NCI-H524 treated with DMSO at 0.1 percent for 48 hours (cell line): Measurements from ENCODE around the gene ZCCHC9.
"Not testable (repeated sequence)": the region's sequence is repeated elsewhere in the genome, so short reads cannot be mapped to it uniquely, and the experiment has no call there.

Source experiments
- DNase-seq: peaks from one replicate; lab custom pipeline; 2025; lab: John Stamatoyannopoulos, UW

The ZCCHC9 gene, protein sequence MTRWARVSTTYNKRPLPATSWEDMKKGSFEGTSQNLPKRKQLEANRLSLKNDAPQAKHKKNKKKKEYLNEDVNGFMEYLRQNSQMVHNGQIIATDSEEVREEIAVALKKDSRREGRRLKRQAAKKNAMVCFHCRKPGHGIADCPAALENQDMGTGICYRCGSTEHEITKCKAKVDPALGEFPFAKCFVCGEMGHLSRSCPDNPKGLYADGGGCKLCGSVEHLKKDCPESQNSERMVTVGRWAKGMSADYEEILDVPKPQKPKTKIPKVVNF

DNA sequence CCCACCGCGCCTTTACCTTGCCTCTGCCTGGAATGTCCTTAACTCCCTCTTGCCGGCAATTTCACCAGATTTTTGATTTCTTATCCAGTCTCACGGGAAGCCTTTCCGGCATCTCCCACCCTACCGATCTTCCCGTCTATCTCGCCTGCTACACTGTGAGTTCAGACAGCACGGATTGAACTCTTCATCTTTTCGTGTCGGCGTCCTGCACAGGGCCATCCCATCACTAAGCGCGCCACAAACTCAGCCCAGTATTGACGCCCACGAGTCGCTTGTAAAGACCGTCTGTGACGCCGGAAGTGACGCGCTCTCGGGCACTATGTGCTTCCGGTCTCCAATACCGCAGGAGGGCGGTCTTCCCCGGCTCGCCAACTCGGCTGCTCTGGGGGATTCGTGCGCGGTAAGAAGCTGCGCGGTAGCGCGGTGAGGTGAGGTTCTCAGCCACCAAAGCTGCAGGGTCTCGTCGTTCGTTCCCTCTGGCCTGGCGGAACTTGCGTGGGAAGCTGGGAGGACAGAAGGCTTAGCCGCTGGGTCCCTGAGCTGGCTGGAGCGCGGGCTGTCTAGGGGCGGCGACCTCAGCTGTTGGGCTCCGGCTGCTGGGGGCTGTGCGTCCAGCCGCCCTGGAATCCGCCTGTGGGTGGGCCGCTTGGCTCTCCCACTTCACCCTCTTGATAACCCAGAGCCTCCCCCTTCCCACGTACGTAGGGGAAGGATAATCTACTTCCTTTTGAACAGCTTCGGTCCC, at the start of gene ZCCHC9:
ZCCHC9 (plus strand) TSS at position 317 of the 745 bp plus-strand sequence. CDS start 3,171 bp downstream, outside the sequence.
- peak; percentile 53 for DNase-seq

DNA sequence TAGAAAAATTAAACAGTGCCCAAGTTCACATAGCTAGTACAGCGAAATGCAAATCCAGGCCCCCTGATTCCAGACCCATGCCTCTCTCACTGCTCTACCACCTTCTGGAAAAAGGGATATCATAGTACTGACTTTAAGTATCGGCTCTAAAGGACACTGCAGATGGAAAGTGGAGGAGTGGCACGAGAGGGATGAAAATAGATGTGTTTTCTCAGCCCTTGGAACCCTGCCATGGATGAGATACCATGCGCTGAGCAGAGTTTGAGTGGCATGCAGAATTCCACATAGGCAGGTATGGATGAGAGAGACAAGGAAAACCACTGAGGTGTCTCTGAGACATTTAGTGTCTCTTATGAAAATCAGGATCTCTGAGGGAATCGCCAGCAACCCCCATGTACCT, 49.5 kb upstream of the ZCCHC9 start:
- DNase-seq = no peak

DNA sequence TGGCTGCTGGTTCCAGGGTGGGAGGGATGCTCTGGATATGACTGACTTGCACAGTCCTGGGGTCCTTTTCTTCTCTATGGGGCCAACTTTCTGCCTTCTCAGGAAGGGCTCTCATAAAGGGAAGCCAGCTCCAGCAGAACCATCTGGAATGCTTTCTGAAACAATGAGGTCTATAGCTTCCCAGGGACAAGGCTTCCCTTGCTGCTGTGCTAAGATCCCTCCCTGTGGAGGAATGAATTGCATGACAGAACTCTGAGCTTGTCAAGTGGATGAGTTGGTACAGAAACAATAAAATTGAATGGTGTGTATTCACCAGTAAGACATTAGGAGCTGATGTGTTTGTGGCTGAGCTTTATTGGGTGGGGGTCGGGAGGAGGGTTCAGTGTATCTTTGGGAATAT, 48.5 kb upstream of the ZCCHC9 start:
- no peak for DNase-seq

DNA sequence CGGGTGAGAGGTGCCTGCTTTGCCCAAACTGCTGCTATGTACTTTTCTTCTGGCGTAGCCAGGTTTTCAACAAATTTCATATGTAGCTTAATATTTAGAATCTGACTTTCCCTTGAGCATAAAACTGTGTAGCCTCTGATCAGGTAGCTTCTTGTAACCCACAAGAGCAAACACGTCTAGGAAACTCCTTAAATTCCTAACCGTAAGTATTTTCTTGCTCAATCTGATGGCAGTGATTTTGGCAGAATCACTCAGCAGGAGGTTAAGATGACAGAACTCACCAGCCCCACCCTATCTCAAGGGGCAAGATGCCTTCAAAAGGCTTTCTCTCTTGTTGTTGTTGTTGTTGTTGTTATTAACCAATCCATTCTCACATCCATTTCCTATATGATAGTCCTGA, 47.5 kb upstream of the ZCCHC9 start:
- DNase-seq = no peak

DNA sequence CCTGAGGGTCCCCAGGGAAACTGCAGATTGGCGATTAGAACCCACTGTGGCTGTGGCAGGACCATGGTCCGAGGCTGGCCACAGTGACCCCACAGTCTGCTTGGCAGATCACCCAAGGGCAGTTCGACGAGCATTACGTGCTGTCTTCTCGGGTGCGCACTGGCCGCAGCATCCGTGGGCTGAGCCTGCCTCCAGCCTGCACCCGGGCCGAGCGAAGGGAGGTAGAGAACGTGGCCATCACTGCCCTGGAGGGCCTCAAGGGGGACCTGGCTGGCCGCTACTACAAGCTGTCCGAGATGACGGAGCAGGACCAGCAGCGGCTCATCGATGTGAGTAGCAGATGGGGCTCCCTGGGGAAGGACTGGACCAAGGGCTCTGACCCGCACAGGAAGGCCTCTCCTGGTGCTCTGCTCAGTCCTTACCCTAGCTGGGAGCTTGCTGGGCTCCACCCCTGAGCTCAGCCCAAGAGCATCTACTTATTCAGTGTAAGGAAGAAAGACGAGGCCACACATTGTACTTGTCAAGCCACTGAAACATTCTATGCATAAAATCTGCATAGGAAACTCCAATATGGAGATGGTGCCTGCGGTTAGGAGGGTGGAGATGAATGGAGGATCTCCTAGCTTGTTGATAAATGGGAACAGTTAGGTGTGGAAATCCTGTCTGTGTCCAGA, 46.4 kb upstream of the ZCCHC9 start:
- no peak for DNase-seq

DNA sequence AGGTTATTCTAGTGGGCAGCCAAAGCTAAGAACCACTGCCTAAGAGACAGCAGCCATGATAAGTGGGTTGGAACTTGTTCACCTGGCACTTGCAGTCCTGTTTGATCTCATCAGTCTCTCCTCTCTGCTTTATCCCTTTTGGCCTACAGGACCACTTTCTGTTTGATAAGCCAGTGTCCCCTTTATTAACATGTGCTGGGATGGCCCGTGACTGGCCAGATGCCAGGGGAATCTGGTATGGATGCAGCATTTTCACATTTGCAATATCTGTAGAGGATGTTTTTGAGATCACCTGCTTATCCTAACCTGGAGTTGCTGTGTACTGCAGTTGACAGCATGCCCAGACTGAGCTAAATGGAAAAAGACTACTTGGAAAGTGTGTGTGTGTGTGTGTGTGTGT, 44.6 kb upstream of the ZCCHC9 start:
- DNase-seq = no peak

DNA sequence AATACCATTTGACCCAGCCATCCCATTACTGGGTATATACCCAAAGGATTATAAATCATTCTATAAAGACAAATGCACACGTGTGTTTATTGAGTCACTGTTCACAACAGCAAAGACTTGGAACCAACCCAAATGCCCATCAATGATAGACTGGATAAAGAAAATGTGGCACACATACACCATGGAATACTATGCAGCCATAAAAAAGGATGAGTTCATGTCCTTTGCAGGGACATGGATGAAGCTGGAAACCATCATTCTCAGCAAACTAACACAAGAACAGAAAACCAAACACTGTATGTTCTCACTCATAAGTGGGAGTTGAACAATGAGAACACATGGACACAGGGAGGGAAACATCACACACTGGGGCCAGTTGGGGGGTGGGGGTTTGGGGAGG, 38.6 kb upstream of the ZCCHC9 start:
- not testable (repeated sequence) for DNase-seq

DNA sequence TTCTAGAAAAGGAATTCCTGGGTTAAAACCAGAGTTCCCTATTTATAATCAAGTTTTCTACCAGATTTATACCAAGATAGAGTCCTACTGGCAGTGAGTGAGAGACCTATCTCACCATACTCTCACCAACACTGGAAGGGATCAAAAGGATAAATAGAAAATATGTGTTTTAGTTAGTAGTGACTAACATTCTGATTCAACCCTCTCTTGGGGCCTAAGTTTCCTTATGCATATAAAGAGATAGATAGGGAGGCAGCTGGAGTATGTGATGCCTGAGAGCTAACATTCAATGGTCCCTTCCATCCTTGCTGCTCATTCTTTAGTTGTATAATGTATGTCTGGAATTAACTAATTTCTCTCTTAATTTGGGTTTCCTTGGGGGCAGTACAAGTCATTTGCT, 36.3 kb upstream of the ZCCHC9 start:
- no peak for DNase-seq

DNA sequence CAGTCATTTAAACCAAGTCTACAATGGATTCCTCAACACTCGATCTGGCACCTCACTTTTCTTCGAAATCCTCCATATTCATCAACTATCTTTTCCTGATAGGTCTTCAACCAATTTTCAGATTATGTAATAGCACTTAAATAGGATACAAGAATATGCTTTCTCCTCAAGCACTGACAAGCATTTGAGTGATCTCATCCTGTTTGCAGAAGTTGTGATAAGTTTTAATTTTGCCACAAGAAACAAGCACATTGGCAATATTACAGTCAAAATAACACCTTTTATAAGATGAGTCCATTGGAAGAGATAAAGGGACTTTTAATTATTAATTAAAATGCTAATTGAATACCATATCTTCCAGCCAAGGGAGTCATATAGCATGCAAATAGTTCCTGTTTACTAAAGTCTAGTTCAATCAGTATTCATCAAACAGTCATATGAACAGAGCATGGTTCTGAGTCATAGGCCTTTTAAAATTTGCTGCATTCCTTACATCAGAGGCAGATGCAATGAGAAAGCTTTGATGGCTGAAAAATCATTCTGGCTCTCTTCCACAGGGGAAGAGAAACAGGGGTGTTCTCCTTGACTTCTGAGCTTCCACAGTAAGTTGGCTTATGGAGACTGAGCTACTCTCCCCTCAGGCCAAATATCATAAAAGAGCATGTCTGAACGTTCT, 32.7 kb upstream of the ZCCHC9 start:
- no peak for DNase-seq

DNA sequence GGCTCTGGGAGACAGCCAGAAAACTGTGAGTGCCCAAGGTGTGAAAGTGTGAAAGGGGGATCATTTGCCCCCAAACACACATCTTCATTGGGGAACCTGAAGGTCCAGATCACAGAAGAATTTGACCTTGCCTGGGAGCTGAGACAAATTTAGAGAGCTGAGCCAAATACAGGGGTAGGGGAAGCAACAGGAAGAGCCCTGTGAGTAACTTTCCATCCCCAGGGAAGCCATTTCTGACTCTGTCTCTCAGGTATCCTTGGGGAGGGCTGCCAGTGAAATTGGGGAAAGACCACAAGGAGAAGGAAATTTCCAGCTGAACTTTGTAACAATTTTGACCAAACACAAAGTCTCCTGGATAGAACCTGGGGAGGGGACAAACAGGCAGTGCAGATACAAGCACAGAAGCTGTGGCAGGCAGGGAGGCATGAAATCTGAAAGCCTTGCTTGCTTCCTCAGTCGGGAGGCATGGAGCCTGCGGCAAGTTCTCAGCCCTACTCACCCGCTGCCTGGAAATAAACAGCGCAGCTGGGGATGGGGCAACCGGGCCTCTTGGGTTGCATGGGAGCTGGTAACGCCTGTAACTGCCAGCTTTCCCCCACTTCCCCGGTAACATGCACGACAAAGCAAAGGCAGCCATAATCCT, 31.5 kb upstream of the ZCCHC9 start:
- DNase-seq = no peak

DNA sequence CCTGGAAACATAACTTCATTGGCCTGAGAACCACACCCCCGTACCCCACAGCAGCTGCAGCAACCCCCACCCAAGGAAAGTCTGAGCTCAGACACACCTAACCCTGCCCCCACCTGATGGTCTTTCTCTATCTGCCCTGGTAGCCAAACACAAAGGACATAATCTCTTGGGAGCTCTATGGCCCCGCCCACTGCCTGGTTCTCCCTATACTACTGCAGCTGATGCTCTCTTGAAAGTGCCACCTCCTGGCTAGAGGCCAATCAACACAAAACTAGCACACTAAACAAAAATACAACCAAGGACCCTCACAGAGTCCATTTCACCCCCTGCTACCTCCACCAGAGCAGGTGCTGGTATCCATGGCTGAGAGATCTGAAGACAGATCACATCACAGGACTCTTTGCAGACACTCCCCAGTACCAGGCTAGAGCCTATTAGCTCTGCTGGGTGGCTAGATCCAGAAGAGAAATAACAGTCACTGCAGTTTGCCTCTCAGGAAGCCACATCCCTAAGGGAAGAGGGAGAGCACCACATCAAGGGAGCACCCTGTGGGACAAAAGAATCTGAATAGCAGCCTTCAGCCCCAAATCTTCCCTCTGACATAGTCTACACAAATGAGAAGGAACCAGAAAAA, 30.9 kb upstream of the ZCCHC9 start:
- DNase-seq = not testable (repeated sequence)

DNA sequence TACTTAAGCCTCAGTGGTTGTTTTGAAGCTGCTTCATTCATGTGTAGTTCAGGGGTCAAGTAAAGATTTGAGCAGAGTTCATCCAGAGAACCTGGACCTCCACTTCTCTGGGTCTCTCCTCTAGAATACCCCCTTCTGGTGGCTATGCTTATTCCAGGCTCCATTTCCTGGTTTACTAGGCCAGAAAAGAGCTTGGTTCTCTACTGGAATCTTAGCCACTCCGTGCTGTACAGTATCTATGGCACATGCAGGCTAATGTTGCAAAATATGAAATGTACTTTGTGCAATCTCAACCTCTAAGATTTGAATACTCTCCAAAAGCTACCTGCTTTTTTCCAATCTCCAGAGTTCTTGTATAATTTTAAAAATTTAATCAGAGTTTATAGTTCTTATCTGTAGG, 17.4 kb upstream of the ZCCHC9 start:
- DNase-seq = no peak

DNA sequence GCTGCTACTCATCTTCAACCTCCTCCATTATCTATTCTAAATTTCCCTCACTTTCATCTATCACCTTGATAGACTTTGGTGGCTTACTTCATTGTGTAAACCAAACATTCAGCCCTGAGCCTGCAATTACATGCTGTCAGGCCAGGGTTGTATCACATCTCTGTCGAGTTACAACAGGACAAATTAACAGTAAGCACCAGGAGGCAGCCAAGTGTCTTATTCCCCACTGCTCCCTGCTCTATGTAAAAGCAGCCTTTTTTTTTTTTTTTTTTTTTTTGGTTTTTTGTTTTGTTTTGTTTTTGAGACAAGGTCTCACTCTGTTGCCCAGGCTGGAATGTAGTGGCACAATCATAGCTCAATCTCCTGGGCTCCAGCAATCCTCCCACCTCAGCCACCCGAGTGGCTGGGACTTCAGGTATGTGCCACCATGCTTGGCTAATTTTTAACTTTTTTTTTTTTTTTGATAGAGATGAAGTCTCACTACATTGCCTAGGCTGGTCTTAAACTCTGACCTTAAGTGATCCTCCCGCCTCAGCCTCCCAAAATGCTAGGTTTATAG, 15.2 kb upstream of the ZCCHC9 start:
- no peak for DNase-seq

DNA sequence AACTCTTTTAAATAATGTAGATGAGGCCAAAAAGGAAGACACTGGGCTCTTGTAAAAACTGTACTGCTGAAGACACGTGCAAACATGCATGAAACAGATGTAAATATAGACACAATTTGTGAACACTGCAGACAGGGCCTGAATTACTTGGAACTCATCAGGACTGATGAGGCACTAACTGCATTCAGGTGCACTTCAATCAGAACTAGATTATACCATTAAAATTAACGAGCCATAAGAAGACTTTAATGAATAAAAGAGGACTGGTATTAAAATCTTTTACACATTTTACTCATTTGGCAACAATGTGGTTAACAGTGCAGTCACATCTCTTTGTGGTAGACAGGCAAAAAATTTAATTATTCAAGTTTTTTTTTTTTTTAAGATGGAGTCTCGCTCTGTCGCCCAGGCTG, 13.4 kb upstream of the ZCCHC9 start:
- DNase-seq = no peak

DNA sequence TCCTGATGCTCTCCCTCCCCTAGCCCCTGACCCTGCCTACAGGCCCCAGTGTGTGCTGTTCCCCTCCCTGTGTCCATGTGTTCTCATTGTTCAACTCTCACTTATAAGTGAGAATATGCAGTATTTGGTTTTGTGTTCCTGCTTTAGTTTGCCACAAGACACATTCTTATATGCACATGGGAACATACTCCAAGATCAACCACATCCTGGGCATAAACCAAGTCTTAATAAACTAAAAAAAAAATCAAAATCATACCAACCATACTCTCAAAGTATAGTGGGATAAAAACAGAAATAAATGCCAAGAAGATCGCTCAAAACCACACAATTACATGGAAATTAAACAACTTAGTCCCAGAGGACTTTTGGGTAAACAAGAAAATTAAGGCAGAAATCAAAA, 11.2 kb upstream of the ZCCHC9 start:
- no peak for DNase-seq

DNA sequence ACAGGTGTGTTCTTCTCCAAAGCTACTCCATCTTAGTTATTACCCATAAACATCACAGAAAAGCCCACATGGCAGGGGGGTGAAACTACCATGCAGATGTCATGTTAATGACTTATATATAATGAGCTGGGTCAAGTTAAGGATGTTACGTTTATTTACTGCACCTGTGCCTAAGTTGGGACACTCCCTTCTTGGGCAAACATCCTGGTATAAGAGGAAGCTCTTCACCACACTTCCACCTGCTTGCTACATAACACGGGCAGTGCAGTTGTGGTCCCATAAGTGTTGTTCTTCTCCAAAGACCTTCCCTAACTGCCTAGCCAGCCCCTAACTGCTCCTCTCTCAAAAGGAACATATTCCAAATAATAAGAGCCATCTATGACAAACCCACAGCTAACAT, 9.3 kb upstream of the ZCCHC9 start:
- no peak for DNase-seq

DNA sequence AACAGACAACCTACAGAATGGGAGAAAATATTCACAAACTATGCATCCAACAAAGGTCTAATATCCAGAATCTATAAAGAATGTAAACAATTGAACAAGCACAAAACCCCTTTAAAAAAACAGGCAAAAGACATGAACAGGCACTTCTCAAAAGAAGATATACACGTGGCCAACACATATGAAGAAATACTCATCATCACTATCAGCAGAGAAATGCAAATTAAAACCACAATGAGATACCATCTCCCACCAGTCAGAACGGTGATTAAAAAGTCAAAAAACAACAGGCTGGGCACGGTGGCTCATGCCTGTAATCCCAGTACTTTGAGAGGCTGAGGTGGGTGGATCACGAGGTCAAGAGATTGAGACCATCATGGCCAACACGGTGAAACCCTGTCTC, 7.4 kb upstream of the ZCCHC9 start:
- not testable (repeated sequence) for DNase-seq

DNA sequence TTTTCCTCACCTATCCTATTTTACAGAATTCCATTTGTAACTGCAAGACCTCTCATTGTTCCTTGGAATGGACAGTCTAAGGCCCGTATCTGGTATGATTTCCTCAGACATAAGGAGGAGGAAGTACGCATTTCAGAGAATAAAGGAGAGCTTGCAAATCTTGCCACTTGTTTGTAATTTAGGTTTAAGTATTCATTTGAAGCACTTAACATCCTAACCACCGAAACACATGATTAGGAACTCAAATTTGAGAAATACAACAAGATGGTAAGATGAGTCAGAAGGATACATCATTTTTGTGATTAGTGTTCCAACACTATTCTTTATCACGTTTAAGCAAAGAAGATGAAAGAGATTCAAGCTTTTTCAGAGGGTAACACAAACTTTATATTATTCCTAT, 3.9 kb upstream of the ZCCHC9 start:
- no peak for DNase-seq

DNA sequence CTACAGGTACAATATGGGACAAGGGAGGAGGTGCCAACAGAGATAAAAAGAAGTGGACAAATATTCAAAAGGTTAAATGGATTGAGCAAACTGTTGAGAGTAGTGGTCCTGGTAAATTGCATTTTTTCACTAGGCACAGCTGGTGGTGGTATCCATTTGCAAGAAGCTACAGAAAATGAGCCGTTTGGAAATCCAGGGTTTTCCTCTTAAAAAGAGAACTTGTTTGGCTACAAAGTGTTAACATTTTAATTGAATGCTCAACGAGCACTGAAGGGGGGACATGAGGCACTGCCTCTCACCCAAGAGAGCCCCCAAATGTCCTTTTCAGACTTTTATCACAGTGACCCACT, 491 bp upstream of the ZCCHC9 start:
- no peak for DNase-seq

DNA sequence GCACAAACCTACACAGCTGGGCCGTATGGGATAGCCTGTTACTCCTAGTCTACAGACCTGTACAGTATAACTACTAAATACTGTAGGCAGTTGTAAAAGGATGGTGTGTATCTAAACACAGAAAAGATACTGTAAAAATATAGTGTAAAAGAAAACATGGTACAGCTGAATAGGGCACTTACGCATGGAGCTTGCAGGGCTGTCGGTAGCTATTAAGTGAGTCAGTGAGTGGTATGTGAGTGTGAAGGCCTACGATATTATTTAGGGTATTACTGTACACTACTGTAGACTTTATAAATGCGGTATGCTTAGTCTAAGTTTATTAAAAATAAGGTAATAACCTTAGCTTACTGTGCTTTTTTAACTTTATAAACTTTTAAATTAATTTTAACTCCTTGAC, 1.2 kb downstream of the ZCCHC9 start:
- no peak for DNase-seq

DNA sequence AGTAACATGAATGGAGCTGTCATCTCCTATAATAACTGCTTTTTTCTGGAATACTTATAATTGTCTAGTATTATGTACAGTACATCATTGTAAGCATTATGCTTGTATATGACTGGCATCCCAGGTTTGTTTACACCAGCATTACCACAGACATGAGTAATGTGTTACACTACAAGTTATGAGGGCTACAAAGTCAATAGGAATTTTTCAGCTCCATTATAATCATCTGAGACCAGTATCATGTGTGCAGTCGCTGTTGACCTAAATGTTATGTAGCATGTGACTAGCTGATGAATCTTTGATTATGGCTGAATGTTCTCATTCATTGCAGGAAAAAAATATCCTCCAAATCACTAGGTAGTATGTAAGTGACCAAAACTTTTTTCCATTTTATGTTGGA, 2.2 kb downstream of the ZCCHC9 start:
- DNase-seq = no peak
